Measurements from ENCODE around the gene PPM1K. TPM values are rescaled to one million over a fixed set of nuclear protein-coding genes. Genes with fewer than 3 reads are reported as not detected.
A peak's percentile ranks its signal among the peaks of the same experiment; 100 is the strongest.
"Not testable (repeated sequence)": the region's sequence is repeated elsewhere in the genome, so short reads cannot be mapped to it uniquely, and the experiment has no call there.

PPM1K gene
- 10 to 100 TPM; 58.4 to 59.3 TPM for total RNA-seq

DNA sequence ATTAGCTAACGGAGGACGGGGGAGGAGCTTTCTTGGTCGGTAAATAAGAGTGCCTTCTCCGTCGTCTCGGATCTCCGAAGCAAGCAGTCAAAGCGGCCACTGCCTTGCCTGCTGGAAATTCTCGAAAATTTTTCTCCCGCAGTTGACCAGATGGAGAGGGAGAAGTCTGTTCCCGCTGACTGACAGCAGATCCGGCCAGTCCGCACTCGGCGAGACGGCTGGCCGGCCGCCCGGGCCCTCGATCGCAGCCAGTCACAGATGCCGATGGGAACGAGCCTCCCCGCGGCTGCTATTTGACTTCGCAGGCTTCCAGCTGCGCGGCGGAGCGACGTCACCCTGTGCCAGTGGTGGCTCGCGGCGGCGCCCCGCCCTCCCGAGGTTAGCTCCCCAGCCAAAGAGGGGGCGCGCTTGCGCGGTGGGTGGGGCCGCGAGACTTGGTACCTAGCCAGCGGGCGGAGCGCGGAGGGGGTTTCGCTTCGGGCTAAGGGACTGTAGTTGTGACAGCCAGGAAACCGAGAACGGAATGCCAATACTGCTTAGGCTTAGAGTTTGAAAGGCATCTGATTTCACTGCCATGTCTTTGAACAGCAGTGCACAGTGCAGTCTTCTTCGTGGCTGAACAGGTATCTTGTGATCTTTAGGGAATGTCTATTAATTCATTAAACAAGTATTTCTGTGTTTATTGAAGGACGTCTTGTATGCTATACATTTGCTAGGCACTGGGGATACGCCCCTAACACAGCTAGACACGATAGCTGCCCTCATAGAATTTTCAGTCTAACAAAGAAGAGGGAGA is at the start of gene PPM1K:
Gene PPM1K (minus strand): TSS at position 123 of the 796 bp plus-strand sequence. CDS start 5,978 bp downstream, outside the sequence.
- Mint-ChIP-seq H3K4me3 (peak within 1 kb of the TSS; percentile 99), H3K27ac (peak within 1 kb of the TSS; percentile 97), H3K9me3 (ENCODE audit: insufficient read depth) (no peaks in the 10 kb centered on the region), H3K36me3 (ENCODE audit: low read depth) (peaks cover 30% of the 10 kb centered on the region), H3K27me3 (ENCODE audit: low read depth) (no peaks in the 10 kb centered on the region), H3K4me1 (ENCODE audit: low read depth) (peaks cover 43% of the 10 kb centered on the region)
- POLR2A ChIA-PET, result interaction anchor here (0.6 to 5.0 kb wide), 28 partner anchors 8 to 1960 kb away, joined by 3 to 79 read pairs (median 4); partner anchors contain the start of genes HERC5, HERC6 and PYURF
- CTCF ChIA-PET, result interaction anchor here (0.9 to 3.1 kb wide), 20 partner anchors 11 to 1362 kb away, joined by 3 to 19 read pairs (median 4); partner anchors contain the start of gene HERC5
- DNase-seq, result peak; percentile 99
- peak; percentile 91 for ATAC-seq

DNA sequence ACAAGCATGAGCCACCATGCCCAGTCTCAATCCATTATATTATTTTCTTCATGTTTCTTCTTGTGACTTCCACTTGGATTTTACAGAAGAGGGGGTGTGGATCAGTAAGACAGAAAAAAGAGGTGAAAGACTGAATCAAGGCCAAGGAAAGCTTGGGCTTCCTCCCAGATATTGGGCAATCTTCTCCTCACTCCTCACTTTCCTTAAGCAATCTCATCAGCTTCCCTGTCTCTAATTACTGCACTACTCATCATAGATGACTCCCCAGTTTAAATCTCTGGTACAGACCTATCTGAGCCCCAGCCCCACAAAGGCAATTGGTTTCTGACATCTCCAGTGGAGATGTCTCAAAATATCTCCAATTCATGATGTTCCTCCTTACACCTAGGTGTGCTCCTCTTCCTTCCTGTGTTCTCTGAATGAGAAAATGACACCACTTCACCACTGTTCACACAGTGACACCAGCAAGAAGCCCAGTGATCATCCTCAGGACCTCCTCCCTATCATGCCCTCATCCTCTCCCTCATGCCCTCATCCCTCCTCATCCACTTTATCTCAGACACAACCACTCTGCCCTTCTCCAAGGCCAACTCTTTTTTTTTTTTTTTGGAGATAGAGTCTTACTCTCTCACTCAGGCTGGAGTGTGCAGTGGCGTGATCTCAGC is 49.5 kb upstream of the PPM1K start:
- H3K9me3 Mint-ChIP-seq (ENCODE audit: insufficient read depth), result peaks cover 4% of the 10 kb centered on the region
- DNase-seq (no peak), ATAC-seq (peak; percentile 63)
- no peak overlapping the region for H3K4me3 Mint-ChIP-seq
- ChIA-PET CTCF (no interaction called here), POLR2A (no interaction called here)
- H3K27ac Mint-ChIP-seq, result peak overlapping the region; percentile 69
- peaks cover 3% of the 10 kb centered on the region for H3K27me3 Mint-ChIP-seq (ENCODE audit: low read depth)
- H3K36me3 Mint-ChIP-seq (ENCODE audit: low read depth), result peaks cover 4% of the 10 kb centered on the region
- H3K4me1 Mint-ChIP-seq (ENCODE audit: low read depth), result peaks cover 20% of the 10 kb centered on the region

GRCh38 chr4:88327665-88328064 is 43.3 kb upstream of the PPM1K start:
- Mint-ChIP-seq H3K27ac (no peak overlapping the region), H3K9me3 (ENCODE audit: insufficient read depth) (no peaks in the 10 kb centered on the region), H3K4me1 (ENCODE audit: low read depth) (peaks cover 4% of the 10 kb centered on the region), H3K36me3 (ENCODE audit: low read depth) (peaks cover under 1% of the 10 kb centered on the region), H3K4me3 (no peak overlapping the region), H3K27me3 (ENCODE audit: low read depth) (peaks cover 5% of the 10 kb centered on the region)
- ATAC-seq, result no peak
- DNase-seq, result no peak
- ChIA-PET CTCF (no interaction called here), POLR2A (interaction anchor here (1.0 kb wide), 1 partner anchor 43 kb away, joined by 4 read pairs; the partner anchor contains the start of gene PPM1K)

DNA sequence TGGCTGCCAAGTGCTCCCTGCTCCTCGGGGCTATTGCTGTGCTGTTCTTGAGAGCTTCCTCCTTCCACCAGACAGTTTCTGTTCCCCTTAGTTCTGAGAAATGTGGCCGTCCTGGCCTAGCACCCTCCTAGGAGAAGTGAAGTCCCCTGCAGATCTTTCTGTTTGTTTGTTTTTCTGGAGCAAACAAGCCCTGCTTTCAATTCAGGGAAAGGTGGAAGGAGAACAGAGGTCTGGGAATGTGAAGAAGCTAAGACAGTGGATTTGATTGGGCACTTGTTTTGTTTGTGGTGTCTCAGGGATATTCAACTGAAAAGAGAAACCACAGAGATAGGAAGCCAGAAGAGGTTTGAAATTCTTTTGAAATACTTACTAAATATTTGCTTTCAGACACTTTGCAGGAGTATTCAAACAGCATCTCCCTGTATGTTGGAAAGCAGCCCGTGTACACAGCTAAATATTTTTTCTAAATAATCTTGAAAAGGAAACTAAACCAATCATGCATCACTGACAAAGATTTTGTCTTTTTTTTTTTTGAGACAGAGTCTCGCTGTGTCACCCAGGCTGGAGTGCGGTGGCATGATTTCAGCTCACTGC is 36.5 kb upstream of the PPM1K start:
- H3K4me1 Mint-ChIP-seq (ENCODE audit: low read depth), result peaks cover 29% of the 10 kb centered on the region
- ChIA-PET POLR2A (interaction anchor here (0.7 to 2.6 kb wide), 9 partner anchors 8 to 136 kb away, joined by 3 to 39 read pairs (median 4); partner anchors contain the start of genes HERC5, HERC6 and PPM1K), CTCF (interaction anchor here (1.0 to 1.9 kb wide), 11 partner anchors 9 to 201 kb away, joined by 3 to 16 read pairs (median 4); partner anchors contain the start of genes HERC5, HERC6 and PPM1K)
- peaks cover 19% of the 10 kb centered on the region for H3K36me3 Mint-ChIP-seq (ENCODE audit: low read depth)
- peak overlapping the region; percentile 77 for H3K4me3 Mint-ChIP-seq
- peaks cover 1% of the 10 kb centered on the region for H3K27me3 Mint-ChIP-seq (ENCODE audit: low read depth)
- ATAC-seq (peak; percentile 97), DNase-seq (peak; percentile 60)
- no peaks in the 10 kb centered on the region for H3K9me3 Mint-ChIP-seq (ENCODE audit: insufficient read depth)
- peak overlapping the region; percentile 99 for H3K27ac Mint-ChIP-seq

- Mint-ChIP-seq H3K9me3 (ENCODE audit: insufficient read depth) (no peaks in the 10 kb centered on the region), H3K27ac (peak overlapping the region; percentile 99), H3K36me3 (ENCODE audit: low read depth) (peaks cover 19% of the 10 kb centered on the region), H3K27me3 (ENCODE audit: low read depth) (peaks cover 1% of the 10 kb centered on the region), H3K4me1 (ENCODE audit: low read depth) (peaks cover 32% of the 10 kb centered on the region), H3K4me3 (peak overlapping the region; percentile 77)
- DNase-seq (no peak), ATAC-seq (peak; percentile 72)
- POLR2A ChIA-PET, result interaction anchor here (0.7 to 2.6 kb wide), 8 partner anchors 19 to 137 kb away, joined by 3 to 39 read pairs (median 4); partner anchors contain the start of genes HERC5, HERC6 and PPM1K
- CTCF ChIA-PET, result interaction anchor here (1.0 to 1.9 kb wide), 11 partner anchors 9 to 202 kb away, joined by 3 to 16 read pairs (median 4); partner anchors contain the start of genes HERC5, HERC6 and PPM1K
These were observed 35.9 kb upstream of the PPM1K start for GRCh38 chr4:88320224-88320779.

DNA sequence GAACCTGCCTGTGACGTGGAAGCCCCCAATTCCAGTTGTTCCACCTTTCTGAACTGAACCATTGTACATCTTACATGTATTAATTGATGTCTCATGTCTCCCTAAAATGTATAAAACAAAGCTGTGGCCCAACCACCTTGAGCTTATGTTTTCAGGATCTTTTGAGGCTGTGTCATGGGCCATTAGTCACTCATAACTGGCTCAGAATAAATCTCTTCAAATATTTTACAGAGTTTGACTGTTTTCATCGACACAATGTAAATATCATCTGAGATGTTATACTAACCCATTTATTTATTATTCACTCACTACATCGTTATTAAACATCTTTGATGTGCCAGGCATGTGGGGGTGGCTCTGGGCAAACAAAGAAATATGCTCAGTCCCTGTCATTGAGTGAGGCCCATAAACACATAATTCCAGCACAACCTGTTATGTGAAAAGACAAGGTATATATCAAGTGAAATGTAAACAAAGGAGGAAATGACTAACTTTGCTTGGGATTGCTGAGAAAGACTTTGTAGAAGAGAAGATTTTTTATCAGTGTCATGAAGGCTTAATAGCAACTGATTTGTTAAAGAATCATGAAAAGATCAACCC is 34.5 kb upstream of the PPM1K start:
- no peak for ATAC-seq
- DNase-seq, result no peak
- Mint-ChIP-seq H3K4me3 (no peak overlapping the region), H3K9me3 (ENCODE audit: insufficient read depth) (peaks cover 2% of the 10 kb centered on the region), H3K36me3 (ENCODE audit: low read depth) (peaks cover 20% of the 10 kb centered on the region), H3K27ac (peak overlapping the region; percentile 99), H3K4me1 (ENCODE audit: low read depth) (peaks cover 32% of the 10 kb centered on the region), H3K27me3 (ENCODE audit: low read depth) (no peaks in the 10 kb centered on the region)
- ChIA-PET POLR2A (no interaction called here), CTCF (interaction anchor here (1.1 to 1.6 kb wide), 2 partner anchors 22 to 35 kb away, joined by 3 to 4 read pairs; partner anchors contain the start of gene PPM1K)

DNA sequence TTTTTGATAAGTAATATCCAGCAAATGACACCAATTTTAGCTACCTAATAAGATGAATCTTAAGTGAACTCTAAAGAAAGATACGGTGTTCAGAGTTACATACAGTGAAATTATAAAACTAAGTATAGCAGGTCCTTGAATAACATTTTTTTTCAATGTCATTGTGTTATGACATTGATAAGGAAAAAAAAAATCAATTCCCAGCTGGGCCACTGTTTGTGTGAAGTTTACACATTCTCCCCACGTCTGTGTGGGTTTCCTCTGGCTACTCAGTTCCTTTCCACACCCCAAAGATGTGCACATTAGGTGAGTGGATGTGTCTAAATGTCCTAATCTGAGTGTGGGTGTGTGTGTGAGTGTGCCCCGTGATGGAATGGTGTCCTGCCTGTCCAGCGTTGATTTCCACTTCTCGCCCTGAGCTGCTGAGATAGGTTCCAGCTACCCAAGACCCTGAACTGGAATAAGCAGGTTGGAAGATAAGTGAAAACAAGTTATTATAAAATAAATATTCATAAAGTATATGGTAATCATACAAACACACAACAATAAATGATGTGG is 31.2 kb upstream of the PPM1K start:
- peaks cover 6% of the 10 kb centered on the region for H3K27me3 Mint-ChIP-seq (ENCODE audit: low read depth)
- ChIA-PET POLR2A (interaction anchor here (2.9 kb wide), 1 partner anchor 31 kb away, joined by 8 read pairs; the partner anchor contains the start of gene PPM1K), CTCF (interaction anchor here (0.9 kb wide), 1 partner anchor 10 kb away, joined by 3 read pairs; no protein-coding TSS in a partner anchor)
- peaks cover 30% of the 10 kb centered on the region for H3K36me3 Mint-ChIP-seq (ENCODE audit: low read depth)
- no peak for DNase-seq
- H3K4me1 Mint-ChIP-seq (ENCODE audit: low read depth), result peaks cover 21% of the 10 kb centered on the region
- no peak overlapping the region for H3K27ac Mint-ChIP-seq
- H3K4me3 Mint-ChIP-seq, result no peak overlapping the region
- ATAC-seq, result no peak
- peaks cover 18% of the 10 kb centered on the region for H3K9me3 Mint-ChIP-seq (ENCODE audit: insufficient read depth)

- peaks cover 17% of the 10 kb centered on the region for H3K36me3 Mint-ChIP-seq (ENCODE audit: low read depth)
- peaks cover 24% of the 10 kb centered on the region for H3K9me3 Mint-ChIP-seq (ENCODE audit: insufficient read depth)
- ATAC-seq; DNase-seq; H3K4me3 Mint-ChIP-seq; CTCF ChIA-PET; H3K27ac Mint-ChIP-seq; H3K4me1 Mint-ChIP-seq (ENCODE audit: low read depth): not testable (repeated sequence)
- POLR2A ChIA-PET, result interaction anchor here (1.1 kb wide), 1 partner anchor 8 kb away, joined by 4 read pairs; no protein-coding TSS in a partner anchor
- peaks cover 25% of the 10 kb centered on the region for H3K27me3 Mint-ChIP-seq (ENCODE audit: low read depth)
These were observed 28.8 kb upstream of the PPM1K start for GRCh38 chr4:88313088-88313624.

- Mint-ChIP-seq H3K9me3 (ENCODE audit: insufficient read depth) (peaks cover 21% of the 10 kb centered on the region), H3K27ac (no peak overlapping the region), H3K4me1 (ENCODE audit: low read depth) (no peaks in the 10 kb centered on the region), H3K36me3 (ENCODE audit: low read depth) (peaks cover 12% of the 10 kb centered on the region), H3K27me3 (ENCODE audit: low read depth) (peaks cover 30% of the 10 kb centered on the region), H3K4me3 (no peak overlapping the region)
- no peak for DNase-seq
- no peak for ATAC-seq
- POLR2A ChIA-PET, result no interaction called here
- CTCF ChIA-PET, result no interaction called here
These were observed 24.2 kb upstream of the PPM1K start for GRCh38 chr4:88308587-88308986.

DNA sequence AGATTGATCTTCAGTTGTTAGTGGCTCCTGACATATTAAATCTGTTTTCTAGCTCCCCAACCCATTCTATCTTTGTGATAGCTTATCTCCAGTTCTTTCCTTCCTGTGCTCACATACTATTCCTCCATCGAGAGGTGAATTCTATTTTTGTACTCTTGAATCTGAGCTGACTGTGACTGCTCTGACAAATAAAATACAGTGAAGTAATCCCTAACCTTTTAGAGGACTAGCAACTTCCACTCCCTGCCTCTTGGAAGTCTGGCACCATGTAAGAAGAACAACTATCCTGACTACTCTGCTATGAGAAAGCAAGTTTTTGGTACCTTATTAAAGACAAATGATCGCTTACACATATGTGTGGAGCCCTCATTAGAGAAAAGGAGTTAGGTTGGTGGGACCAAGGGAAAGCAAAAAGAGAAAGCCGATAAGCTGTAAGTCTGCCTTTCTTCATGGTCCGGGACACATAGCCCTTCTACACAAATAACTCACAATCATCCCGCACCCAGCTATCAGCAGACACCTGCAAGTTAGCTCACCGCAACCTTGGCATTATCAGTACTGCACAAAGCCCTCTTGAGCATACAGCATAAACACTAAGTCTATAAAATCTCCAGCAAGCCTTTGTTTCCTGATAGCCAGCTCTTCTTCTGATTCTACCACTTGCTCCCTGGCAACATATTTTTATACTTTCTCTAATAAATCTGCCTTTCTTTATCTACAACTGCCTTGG is 13.5 kb upstream of the PPM1K start:
- Mint-ChIP-seq H3K36me3 (ENCODE audit: low read depth) (no peaks in the 10 kb centered on the region), H3K27ac (no peak overlapping the region), H3K4me3 (no peak overlapping the region), H3K4me1 (ENCODE audit: low read depth) (no peaks in the 10 kb centered on the region), H3K9me3 (ENCODE audit: insufficient read depth) (no peaks in the 10 kb centered on the region), H3K27me3 (ENCODE audit: low read depth) (no peaks in the 10 kb centered on the region)
- ChIA-PET CTCF (interaction anchor here (1.3 to 1.9 kb wide), 2 partner anchors 12 to 13 kb away, joined by 4 to 10 read pairs; partner anchors contain the start of gene PPM1K), POLR2A (interaction anchor here (0.6 to 1.2 kb wide), 2 partner anchors 13 to 158 kb away, joined by 3 to 4 read pairs; partner anchors contain the start of gene PPM1K)
- DNase-seq, result no peak
- no peak for ATAC-seq
